GM21367 (cell line): Measurements from ENCODE around the gene CUL2.
"Not testable (repeated sequence)": the region's sequence is repeated elsewhere in the genome, so short reads cannot be mapped to it uniquely, and the experiment has no call there.

Experiments used
- ATAC-seq: cut with Tn5 transposase; IDR thresholded peaks from one replicate; pipeline ENCODE4 v1.9.1; 2021; ENCODE audit not compliant: unreplicated experiment

Gene CUL2

GRCh38 chr10:35080261-35080660 is 9.9 kb downstream of the CUL2 start:
- not testable (repeated sequence) for ATAC-seq

GRCh38 chr10:35079763-35080162 is 10.4 kb downstream of the CUL2 start:
- no peak for ATAC-seq

GRCh38 chr10:35079265-35079664 is 10.9 kb downstream of the CUL2 start:
- no peak for ATAC-seq

GRCh38 chr10:35075228-35075627 is 14.9 kb downstream of the CUL2 start:
- no peak for ATAC-seq

- ATAC-seq: no peak
Measured at GRCh38 chr10:35074266-35074665, 15.9 kb downstream of the CUL2 start.

GRCh38 chr10:35070521-35070920 is 19.6 kb downstream of the CUL2 start:
- ATAC-seq: no peak

- no peak for ATAC-seq
Measured at GRCh38 chr10:35063837-35064454, 26.2 kb downstream of the CUL2 start.

- no peak for ATAC-seq
Measured at GRCh38 chr10:35059481-35059880, 30.7 kb downstream of the CUL2 start.

GRCh38 chr10:35058686-35059085 is 31.5 kb downstream of the CUL2 start:
- ATAC-seq: no peak

GRCh38 chr10:35058134-35058533 is 32.0 kb downstream of the CUL2 start:
- no peak for ATAC-seq

- no peak for ATAC-seq
Measured at GRCh38 chr10:35056686-35057085, 33.5 kb downstream of the CUL2 start.

- ATAC-seq: no peak
Measured at GRCh38 chr10:35056133-35056532, 34.0 kb downstream of the CUL2 start.

- no peak for ATAC-seq
Measured at GRCh38 chr10:35050568-35050967, 39.6 kb downstream of the CUL2 start.

GRCh38 chr10:35046074-35046473 is 44.1 kb downstream of the CUL2 start:
- no peak for ATAC-seq

GRCh38 chr10:35045275-35045674 is 44.9 kb downstream of the CUL2 start:
- not testable (repeated sequence) for ATAC-seq

GRCh38 chr10:35043796-35044344 is 46.3 kb downstream of the CUL2 start:
- no peak for ATAC-seq

GRCh38 chr10:35042783-35043182 is 47.4 kb downstream of the CUL2 start:
- ATAC-seq: no peak

- no peak for ATAC-seq
Measured at GRCh38 chr10:35041502-35041879, 48.6 kb downstream of the CUL2 start.

GRCh38 chr10:35040760-35041501 is 49.2 kb downstream of the CUL2 start:
- ATAC-seq: no peak

- ATAC-seq: no peak
Measured at GRCh38 chr10:35037104-35037503, 53.0 kb downstream of the CUL2 start.

- no peak for ATAC-seq
Measured at GRCh38 chr10:35035606-35036005, 54.5 kb downstream of the CUL2 start.

GRCh38 chr10:35027567-35027966 is 62.6 kb downstream of the CUL2 start:
- ATAC-seq: no peak
